Measurements from ENCODE around the gene IL1F10. TPM values are rescaled to one million over a fixed set of nuclear protein-coding genes. Genes with fewer than 3 reads are reported as not detected.

Gene IL1F10
- total and polyA plus RNA-seq, 8 donors = not detected

GRCh38 chr2:113098041-113098440, 30.3 kb downstream of the IL1F10 start:
- Histone ChIP-seq H3K36me3 (no peaks in the 10 kb centered on the region), H3K9me3 (peaks cover 0 to 5% (median 2%) of the 10 kb centered on the region in 4 donors), H3K4me1 (no peaks in the 10 kb centered on the region), H3K27ac (no peak overlapping the region), H3K27me3 (no peaks in the 10 kb centered on the region), H3K4me3 (no peak overlapping the region)
- WGBS, 5 donors = 70 to 82% (median 78%) methylated on average over 4 of the region's 4 CpGs
- TF ChIP-seq POLR2A (IDR thresholded peaks at IDR 0.05) (no peak), CTCF (IDR thresholded peaks at IDR 0.05) (no peak), POLR2AphosphoS5 (IDR thresholded peaks at IDR 0.05) (no peak), EP300 (IDR thresholded peaks at IDR 0.05) (no peak)
- no peak for DNase-seq
- intact Hi-C loops (cut with DNase I; ENCODE audit: low total_unique reads) = no loop called here

GRCh38 chr2:113098532-113098931, 30.8 kb downstream of the IL1F10 start:
- Histone ChIP-seq H3K27ac (no peak overlapping the region), H3K4me3 (no peak overlapping the region), H3K27me3 (no peaks in the 10 kb centered on the region), H3K9me3 (peaks cover 0 to 5% (median 3%) of the 10 kb centered on the region in 4 donors), H3K4me1 (no peaks in the 10 kb centered on the region), H3K36me3 (no peaks in the 10 kb centered on the region)
- no peak for DNase-seq
- no peak for TF ChIP-seq POLR2A (IDR thresholded peaks at IDR 0.05)
- TF ChIP-seq CTCF (IDR thresholded peaks at IDR 0.05) = no peak
- no peak for TF ChIP-seq POLR2AphosphoS5 (IDR thresholded peaks at IDR 0.05)
- no peak for TF ChIP-seq EP300 (IDR thresholded peaks at IDR 0.05)
- intact Hi-C loops (cut with DNase I; ENCODE audit: low total_unique reads) = no loop called here
- 91 to 100% (median 96%) methylated on average over 5 to 6 of the region's 6 CpGs for WGBS, 5 donors

- H3K4me1 ChIP-seq = no peaks in the 10 kb centered on the region
- no peak for TF ChIP-seq POLR2AphosphoS5 (IDR thresholded peaks at IDR 0.05)
- TF ChIP-seq EP300 (IDR thresholded peaks at IDR 0.05) = no peak
- TF ChIP-seq POLR2A (IDR thresholded peaks at IDR 0.05) = no peak
- TF ChIP-seq CTCF (IDR thresholded peaks at IDR 0.05) = no peak
- H3K9me3 ChIP-seq = peaks cover 0 to 4% (median 2%) of the 10 kb centered on the region in 4 donors
- WGBS, 5 donors = 73 to 100% (median 90%) methylated on average over 2 of the region's 2 CpGs
- intact Hi-C loops (cut with DNase I; ENCODE audit: low total_unique reads) = no loop called here
- no peaks in the 10 kb centered on the region for H3K36me3 ChIP-seq
- no peak for DNase-seq
- H3K27ac ChIP-seq = no peak overlapping the region
- H3K4me3 ChIP-seq = no peak overlapping the region
- H3K27me3 ChIP-seq = no peaks in the 10 kb centered on the region
These were observed 34.4 kb downstream of the IL1F10 start for GRCh38 chr2:113102133-113102532.

DNA sequence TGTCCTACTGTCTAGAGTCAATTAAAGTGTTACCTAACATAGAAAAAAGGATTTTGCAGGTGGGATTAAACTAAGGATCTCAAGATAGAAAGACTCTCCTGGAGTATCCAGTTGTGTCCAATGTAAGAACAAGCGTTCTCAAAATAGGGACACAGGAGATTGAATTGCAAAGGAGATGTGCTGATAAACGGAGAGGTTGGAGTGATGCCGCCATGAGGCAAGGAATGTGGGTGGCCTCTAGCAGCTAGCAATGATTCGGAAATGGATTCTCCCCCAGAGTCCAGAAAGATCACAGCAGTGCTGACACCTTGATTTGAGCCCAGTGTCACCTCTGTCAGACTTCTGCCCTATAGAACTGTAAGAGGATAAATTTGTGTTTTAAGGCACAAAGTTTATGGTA, 35.5 kb downstream of the IL1F10 start:
- Histone ChIP-seq H3K4me3 (no peak overlapping the region), H3K36me3 (no peaks in the 10 kb centered on the region), H3K9me3 (peaks cover 0 to 4% (median 2%) of the 10 kb centered on the region in 4 donors), H3K4me1 (no peaks in the 10 kb centered on the region), H3K27me3 (no peaks in the 10 kb centered on the region), H3K27ac (no peak overlapping the region)
- no peak for TF ChIP-seq CTCF (IDR thresholded peaks at IDR 0.05)
- no peak for TF ChIP-seq POLR2AphosphoS5 (IDR thresholded peaks at IDR 0.05)
- TF ChIP-seq EP300 (IDR thresholded peaks at IDR 0.05) = no peak
- TF ChIP-seq POLR2A (IDR thresholded peaks at IDR 0.05) = no peak
- WGBS, 5 donors = 82 to 100% (median 93%) methylated on average over 4 of the region's 4 CpGs
- no peak for DNase-seq
- intact Hi-C loops (cut with DNase I; ENCODE audit: low total_unique reads) = no loop called here
